ENCODE data around the gene ZSWIM9.

The ZSWIM9 gene

GRCh38 chr19:48169939-48170803 is at the start of gene ZSWIM9, which contains the start of gene LIG1:
ZSWIM9 (plus strand) TSS chr19:48170680; CDS start chr19:48171803, 1,123 bp downstream.
LIG1 (minus strand) TSS chr19:48170344; CDS start chr19:48165566, 4,778 bp downstream.
- peak; percentile 4 for TF ChIP-seq CTCF (IDR thresholded peaks at IDR 0.05; ENCODE audit: extremely low read depth, insufficient read depth, missing control alignments)
- peak; percentile 97 for DNase-seq (ENCODE audit: low spot score)
- in situ Hi-C loops (cut with MboI; ENCODE audit: low pct_unique_long_range_greater_than_20kb, low sequenced_read_pairs, unreplicated experiment) = no loop called here

- TF ChIP-seq CTCF (IDR thresholded peaks at IDR 0.05; ENCODE audit: extremely low read depth, insufficient read depth, missing control alignments) = no peak
- in situ Hi-C loops (cut with MboI; ENCODE audit: low pct_unique_long_range_greater_than_20kb, low sequenced_read_pairs, unreplicated experiment) = no loop called here
- no peak for DNase-seq (ENCODE audit: low spot score)
These were observed 49.4 kb upstream of the ZSWIM9 start for GRCh38 chr19:48121066-48121465.

GRCh38 chr19:48121909-48122371 is 48.5 kb upstream of the ZSWIM9 start:
- TF ChIP-seq CTCF (IDR thresholded peaks at IDR 0.05; ENCODE audit: extremely low read depth, insufficient read depth, missing control alignments) = no peak
- DNase-seq (ENCODE audit: low spot score) = peak; percentile 80
- in situ Hi-C loops (cut with MboI; ENCODE audit: low pct_unique_long_range_greater_than_20kb, low sequenced_read_pairs, unreplicated experiment) = no loop called here

DNA sequence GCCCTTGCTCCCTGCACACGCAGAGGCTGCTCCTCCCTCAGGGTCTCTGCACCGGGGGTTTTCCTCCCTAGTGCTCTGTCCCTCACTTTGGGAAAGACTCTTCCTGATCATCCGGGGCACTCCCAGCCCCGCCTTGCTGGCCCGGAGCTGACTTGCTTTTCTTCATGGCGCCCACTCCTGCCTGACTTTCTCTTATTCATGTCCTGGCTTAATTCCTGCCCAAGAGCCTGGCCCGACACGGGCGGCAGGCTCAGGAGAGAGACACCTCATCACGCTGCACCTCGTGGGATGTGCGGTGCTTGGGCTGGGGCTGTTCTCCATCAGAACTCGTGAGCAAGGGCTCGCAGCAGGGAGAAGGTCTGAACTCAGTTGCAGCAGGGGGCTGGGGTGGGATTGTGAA is 48.1 kb upstream of the ZSWIM9 start:
- in situ Hi-C loops (cut with MboI; ENCODE audit: low pct_unique_long_range_greater_than_20kb, low sequenced_read_pairs, unreplicated experiment) = no loop called here
- no peak for DNase-seq (ENCODE audit: low spot score)
- TF ChIP-seq CTCF (IDR thresholded peaks at IDR 0.05; ENCODE audit: extremely low read depth, insufficient read depth, missing control alignments) = no peak

GRCh38 chr19:48123907-48124651 is 46.4 kb upstream of the ZSWIM9 start:
- peak; percentile 58 for DNase-seq (ENCODE audit: low spot score)
- no peak for TF ChIP-seq CTCF (IDR thresholded peaks at IDR 0.05; ENCODE audit: extremely low read depth, insufficient read depth, missing control alignments)
- in situ Hi-C loops (cut with MboI; ENCODE audit: low pct_unique_long_range_greater_than_20kb, low sequenced_read_pairs, unreplicated experiment) = no loop called here

DNA sequence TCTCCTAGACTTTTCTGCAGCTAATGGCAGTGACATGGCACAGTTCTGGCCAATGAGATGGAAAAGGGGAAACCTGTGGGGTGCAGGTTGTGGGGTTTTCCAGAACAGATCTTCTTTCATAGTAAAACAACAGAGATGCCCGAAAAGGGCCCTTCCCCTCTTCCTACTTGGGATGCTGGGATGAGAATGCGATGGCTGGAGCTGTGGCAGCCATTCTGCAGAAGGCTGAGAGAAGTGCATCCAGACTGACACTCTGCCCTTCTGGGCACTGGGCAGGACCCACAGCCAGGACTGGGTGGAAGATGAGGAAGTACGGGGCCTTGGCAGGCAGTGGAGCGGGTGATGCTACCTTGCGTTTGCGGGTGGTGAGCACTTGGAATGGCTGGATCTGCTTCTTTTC is 42.9 kb upstream of the ZSWIM9 start:
- in situ Hi-C loops (cut with MboI; ENCODE audit: low pct_unique_long_range_greater_than_20kb, low sequenced_read_pairs, unreplicated experiment) = loop anchor here (25.0 kb wide), 1 partner anchor 165 kb away; no protein-coding TSS in a partner anchor
- DNase-seq (ENCODE audit: low spot score) = no peak
- TF ChIP-seq CTCF (IDR thresholded peaks at IDR 0.05; ENCODE audit: extremely low read depth, insufficient read depth, missing control alignments) = no peak
